NCI-H146 (cell line): ENCODE data around the gene BNC2.

ENCODE experiments used
- DNase-seq: peaks from one replicate; lab custom pipeline; 2025; lab: John Stamatoyannopoulos, UW

BNC2 gene

GRCh38 chr9:16627967-16628366 lies 242.5 kb downstream of the BNC2 start:
- DNase-seq = no peak

GRCh38 chr9:16627521-16627920 lies 242.9 kb downstream of the BNC2 start:
- DNase-seq = no peak

- no peak for DNase-seq
These were observed 243.8 kb downstream of the BNC2 start for GRCh38 chr9:16626577-16627130.

- no peak for DNase-seq
These were observed 244.7 kb downstream of the BNC2 start for GRCh38 chr9:16625811-16626210.

GRCh38 chr9:16625161-16625631 lies 245.3 kb downstream of the BNC2 start:
- DNase-seq = no peak

- DNase-seq = no peak
These were observed 245.7 kb downstream of the BNC2 start for GRCh38 chr9:16624744-16625117.

GRCh38 chr9:16623989-16624743 lies 246.3 kb downstream of the BNC2 start:
- no peak for DNase-seq

- no peak for DNase-seq
These were observed 247.9 kb downstream of the BNC2 start for GRCh38 chr9:16622541-16622940.

GRCh38 chr9:16619914-16620520 lies 250.5 kb downstream of the BNC2 start:
- DNase-seq = no peak

GRCh38 chr9:16619402-16619801 lies 251.1 kb downstream of the BNC2 start:
- DNase-seq = no peak

- DNase-seq = no peak
These were observed 251.9 kb downstream of the BNC2 start for GRCh38 chr9:16618524-16618923.

GRCh38 chr9:16616686-16617085 lies 253.8 kb downstream of the BNC2 start:
- DNase-seq = no peak

- DNase-seq = no peak
These were observed 255.0 kb downstream of the BNC2 start for GRCh38 chr9:16615451-16615850.

- DNase-seq = no peak
These were observed 256.9 kb downstream of the BNC2 start for GRCh38 chr9:16613605-16614004.

GRCh38 chr9:16613051-16613450 lies 257.4 kb downstream of the BNC2 start:
- DNase-seq = no peak

GRCh38 chr9:16612627-16613026 lies 257.8 kb downstream of the BNC2 start:
- no peak for DNase-seq

- DNase-seq = no peak
These were observed 258.5 kb downstream of the BNC2 start for GRCh38 chr9:16611983-16612382.

GRCh38 chr9:16611001-16611400 lies 259.5 kb downstream of the BNC2 start:
- no peak for DNase-seq

- no peak for DNase-seq
These were observed 259.9 kb downstream of the BNC2 start for GRCh38 chr9:16610538-16610937.

GRCh38 chr9:16608906-16609305 lies 261.6 kb downstream of the BNC2 start:
- DNase-seq = no peak

- no peak for DNase-seq
These were observed 268.0 kb downstream of the BNC2 start for GRCh38 chr9:16602494-16602893.

- no peak for DNase-seq
These were observed 268.5 kb downstream of the BNC2 start for GRCh38 chr9:16601991-16602390.

GRCh38 chr9:16598316-16598715 lies 272.2 kb downstream of the BNC2 start:
- no peak for DNase-seq
